Ovary (tissue), 9 donors: Measurements from ENCODE around the gene LRCH3. TPM values are rescaled to one million over a fixed set of nuclear protein-coding genes. Genes with fewer than 3 reads are reported as not detected.

Experiments used
- DNase-seq, 5 donors: peaks; one replicate each; pipeline ENCODE4 v3.0.0-alpha.2; 2019 to 2020
- H3K27ac ChIP-seq, 2 donors: fragments of 200-600 bp; one replicate each; pipeline versions ENCODE4 v1.5.1 to v1.8.0; 2019 to 2022
- H3K27me3 ChIP-seq: fragments of 200-600 bp; one replicate; pipeline ENCODE4 v1.8.0; 2022
- H3K36me3 ChIP-seq: fragments of 200-600 bp; sonication (generic); one replicate; pipeline ENCODE4 v1.5.1; 2019
- H3K4me1 ChIP-seq: one replicate; pipeline ENCODE4 v1.8.1; 2013; ENCODE audit warnings: mild to moderate bottlenecking, moderate library complexity; ENCODE audit not compliant: insufficient read depth
- H3K4me3 ChIP-seq: fragments of 200-600 bp; sonication (generic); one replicate; pipeline ENCODE4 v1.5.1; 2017
- H3K9me3 ChIP-seq, 2 donors: fragments of 200-600 bp in 1 of 2; sonication (generic) in 1 of 2; one replicate each; pipeline versions ENCODE4 v1.5.1 to v1.8.1; 2013 to 2019; ENCODE audit warnings: mild to moderate bottlenecking in 1 of 2, moderate library complexity in 1 of 2
- CTCF ChIP-seq, 3 donors: fragments of 450-650 bp in 2 of 3; fragments of 200-600 bp in 1 of 3; IDR thresholded peaks; one replicate each; pipeline versions ENCODE4 v1.5.1 to v1.8.0; 2016 to 2022; ENCODE audit warnings: antibody characterized with exemption in 3 of 3, mild to moderate bottlenecking in 1 of 3
- EP300 ChIP-seq: sonication (generic); formaldehyde crosslinking; IDR thresholded peaks from one replicate; pipeline ENCODE4 v1.6.1; 2017; ENCODE audit warnings: antibody characterized with exemption
- POLR2A ChIP-seq: fragments of 450-650 bp; IDR thresholded peaks from one replicate; pipeline ENCODE4 v1.6.1; 2017; ENCODE audit warnings: antibody characterized with exemption, mild to moderate bottlenecking, moderate library complexity
- WGBS, 3 donors: extraction: QIAGEN DNeasy Blood & Tissue Kit in 1 of 3; methylation state at CpG; one replicate each; pipeline versions ENCODE4 v1.1.5 to v1.1.7; 2013 to 2017; 5-methylcytosine and 5-hydroxymethylcytosine counted together
- intact Hi-C, 4 donors: fragments of 100-400 bp; cut with DNase I; formaldehyde crosslinking; loops; one replicate each; pipeline versions ENCODE4 v1.11.0 to v1.15.1; 2022 to 2023
- polyA plus RNA-seq, 2 donors: library from polyadenylated mRNA; stranded (reverse); fragments of 200-250 nt in 1 of 2; fragments of 350-450 nt in 1 of 2; fragmentation: Illumina TruSeq in 1 of 2; extraction: RNeasy Lipid Tissue Mini Kit (QIAGEN cat#74804) in 1 of 2; gene quantifications; one replicate each; pipeline ENCODE4 v1.2.3, GENCODE V29; 2013 to 2014
- total RNA-seq, 7 donors: library from RNA; depleted of rRNA in 2 of 7; stranded (reverse); fragments of >200 nt in 2 of 7; fragmentation: NEBNext Ultra II Directional in 3 of 7; extraction: Animal tissue kit (Norgen Biotek cat#: 25700) in 3 of 7; gene quantifications; one replicate each; pipeline versions ENCODE4 v1.1.0 to v1.2.4, GENCODE V29; 2016 to 2023
- donor health status: DM: no; HTN: no; CAD: no; lungs with moderate emphysema.
- donor health status: DM: no; HTN: no; CAD: no.
- donor health status: Bipolar disorder and iron deficiency.
- donor health status: DM: yes; HTN: yes; CAD: no.
- donor health status: DM: no; HTN: no; CAD: no.
- donor health status: DM: yes; HTN: yes; CAD: no.

LRCH3 gene
- total and polyA plus RNA-seq, 9 donors: 20.9 to 192 (median 61.6) TPM

DNA sequence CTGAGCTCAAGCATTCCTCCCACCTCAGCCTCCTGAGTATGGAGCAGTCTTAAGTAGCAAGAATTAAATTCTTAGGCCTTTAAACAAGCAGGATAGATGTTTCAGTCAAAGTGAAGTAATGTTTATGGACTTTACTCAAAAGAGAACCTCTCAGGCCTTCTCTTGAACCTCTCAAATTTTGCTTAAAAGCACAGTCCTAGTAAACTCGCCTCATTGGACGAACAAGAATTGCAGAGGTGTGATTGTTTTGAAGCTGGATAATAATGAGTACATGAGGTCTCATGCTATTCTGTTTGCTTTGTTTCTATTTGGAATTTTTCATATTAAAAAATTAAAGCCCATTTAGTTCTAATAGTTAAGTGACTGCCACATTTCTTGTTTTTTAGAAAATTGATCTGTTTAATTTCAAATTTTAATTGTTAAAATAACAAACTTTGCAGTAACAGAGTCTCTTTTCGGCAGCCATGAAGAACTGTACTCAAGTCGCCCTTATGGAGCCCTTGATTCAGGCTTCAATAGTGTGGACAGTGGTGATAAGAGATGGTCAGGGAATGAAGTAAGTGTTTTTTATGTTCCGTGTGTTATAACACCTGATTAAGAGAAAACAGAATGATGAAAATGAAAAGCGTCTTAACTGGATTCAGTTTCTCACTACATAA, 39.4 kb downstream of the LRCH3 start:
- Histone ChIP-seq H3K36me3 (no peaks in the 10 kb centered on the region), H3K4me3 (no peak overlapping the region), H3K27ac (no peak overlapping the region), H3K4me1 (no peaks in the 10 kb centered on the region), H3K9me3 (no peaks in the 10 kb centered on the region), H3K27me3 (no peaks in the 10 kb centered on the region)
- intact Hi-C loops: no loop called here
- TF ChIP-seq CTCF (IDR thresholded peaks at IDR 0.05) (no peak), EP300 (no peak), POLR2A (no peak)
- WGBS, 3 donors: 76 to 79% (median 78%) methylated on average over 6 of the region's 6 CpGs
- no peak for DNase-seq

- no peaks in the 10 kb centered on the region for H3K36me3 ChIP-seq
- no peak for DNase-seq
Observed at GRCh38 chr3:197830967-197831313, 39.9 kb downstream of the LRCH3 start.

DNA sequence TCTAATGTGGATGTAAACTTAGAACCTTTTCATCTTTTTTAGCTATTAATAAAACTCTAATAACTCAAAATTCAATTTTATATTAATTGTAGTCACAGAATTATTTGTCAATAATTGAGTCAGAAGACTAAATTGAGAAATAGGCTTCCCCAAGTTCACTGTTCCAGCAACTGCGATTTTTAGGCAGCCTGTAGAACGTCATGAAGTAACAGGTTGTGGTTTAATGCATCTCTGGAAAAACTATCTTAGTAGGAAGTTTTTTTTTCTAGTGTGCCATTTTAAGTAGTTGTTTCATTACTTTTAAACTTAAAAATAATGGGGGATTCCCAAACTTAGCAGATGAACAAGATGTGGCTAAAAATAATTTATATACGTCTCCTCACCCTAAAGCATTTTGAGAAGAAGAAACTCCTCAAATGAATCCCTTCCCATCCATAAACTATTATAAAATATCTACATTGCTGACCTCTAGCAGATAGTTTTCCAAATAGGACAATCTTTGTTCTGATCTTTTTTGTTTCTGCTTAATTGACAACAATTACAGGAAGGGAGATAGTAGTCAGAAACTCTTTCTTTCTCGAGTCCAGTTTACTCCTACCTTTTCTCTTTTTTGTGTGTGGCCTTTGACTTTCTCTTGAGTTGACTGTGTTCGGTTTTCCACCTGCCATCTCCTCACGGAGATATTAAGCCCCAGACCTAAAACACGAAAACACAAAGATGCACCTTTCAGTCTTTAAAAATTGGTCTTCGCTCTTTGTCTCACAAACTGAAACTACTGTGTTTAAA, 43.1 kb downstream of the LRCH3 start:
- WGBS, 3 donors: 92 to 94% (median 94%) methylated on average over 8 of the region's 8 CpGs

More at GRCh38 chr3:197830967-197831313, 39.9 kb downstream of the LRCH3 start:
- no peak for TF ChIP-seq POLR2A
- TF ChIP-seq CTCF (IDR thresholded peaks at IDR 0.05): no peak
- no peak for TF ChIP-seq EP300
- Histone ChIP-seq H3K27ac (no peak overlapping the region), H3K4me3 (no peak overlapping the region), H3K4me1 (no peaks in the 10 kb centered on the region), H3K27me3 (no peaks in the 10 kb centered on the region), H3K9me3 (no peaks in the 10 kb centered on the region)
- WGBS, 3 donors: 93 to 94% (median 93%) methylated on average over 8 of the region's 8 CpGs
- intact Hi-C loops: no loop called here

DNA sequence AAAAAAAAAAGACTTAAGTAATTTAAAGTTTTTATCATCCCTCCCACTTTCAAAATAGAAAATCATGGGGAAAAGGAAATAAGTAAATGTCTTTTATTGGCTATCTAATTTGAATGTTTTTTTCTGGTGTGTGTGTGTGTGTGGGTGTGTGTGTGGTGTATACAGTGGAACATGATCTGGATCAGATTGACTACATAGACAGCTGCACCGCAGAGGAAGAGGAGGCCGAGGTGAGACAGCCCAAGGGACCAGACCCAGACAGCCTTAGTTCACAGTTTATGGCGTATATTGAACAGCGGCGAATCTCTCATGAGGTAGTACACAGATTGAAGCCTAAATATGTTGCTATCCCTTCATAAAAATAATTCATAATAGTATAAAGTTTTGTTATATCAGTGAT, 44.5 kb downstream of the LRCH3 start:
- no peak for DNase-seq
- Histone ChIP-seq H3K4me3 (no peak overlapping the region), H3K27ac (no peak overlapping the region), H3K27me3 (no peaks in the 10 kb centered on the region), H3K9me3 (no peaks in the 10 kb centered on the region), H3K4me1 (no peaks in the 10 kb centered on the region), H3K36me3 (no peaks in the 10 kb centered on the region)
- WGBS, 3 donors: 94 to 96% (median 94%) methylated on average over 5 of the region's 5 CpGs
- intact Hi-C loops: no loop called here
- TF ChIP-seq EP300 (no peak), POLR2A (no peak), CTCF (IDR thresholded peaks at IDR 0.05) (no peak)

More for the DNA sequence above, 43.1 kb downstream of the LRCH3 start:
- Histone ChIP-seq H3K27me3 (no peaks in the 10 kb centered on the region), H3K4me3 (no peak overlapping the region), H3K27ac (no peak overlapping the region), H3K36me3 (no peaks in the 10 kb centered on the region), H3K4me1 (no peaks in the 10 kb centered on the region), H3K9me3 (no peaks in the 10 kb centered on the region)
- TF ChIP-seq EP300 (no peak), CTCF (IDR thresholded peaks at IDR 0.05) (no peak), POLR2A (no peak)
- intact Hi-C loops: no loop called here
- no peak for DNase-seq
